ENCODE results near the gene SLC28A2.

DNA sequence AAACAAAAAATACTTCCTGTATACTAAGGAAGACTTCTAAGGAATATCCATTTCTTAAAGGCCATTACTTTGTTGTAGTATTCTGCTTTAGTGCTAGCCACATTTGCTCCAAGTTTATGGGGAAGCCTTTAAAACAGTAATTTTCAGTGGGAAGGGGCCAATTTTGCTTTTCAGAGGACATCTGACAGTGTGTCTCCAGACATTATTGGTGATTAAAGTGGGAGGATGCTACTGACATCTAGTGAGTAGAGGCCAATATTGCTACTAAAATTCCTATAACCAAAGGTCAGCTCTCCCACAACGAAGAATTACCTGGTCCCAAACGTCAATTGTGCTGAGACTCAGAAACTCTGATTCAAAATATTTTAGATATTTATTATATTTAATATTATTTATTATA, 24.8 kb downstream of the SLC28A2 start:
- TF ChIP-seq ATF1 (CRISPR knock-in tag; IDR thresholded peaks at IDR 0.05): no peak
- no peak for TF ChIP-seq ZNF317 (CRISPR knock-in tag; IDR thresholded peaks at IDR 0.05; ENCODE audit: borderline replicate concordance, low read depth)
- no peak for TF ChIP-seq JUN (CRISPR knock-in tag; IDR thresholded peaks at IDR 0.05)
